CD4-positive, alpha-beta T cell treated with Interleukin-15 for 4 hours (primary cell): ENCODE data around the gene IGSF21.

Source experiments
- DNase-seq: peaks from one replicate; pipeline ENCODE4 v3.0.0-alpha.2; 2020; ENCODE audit warnings: low spot score

IGSF21 gene

GRCh38 chr1:18329469-18330253, 222.1 kb downstream of the IGSF21 start:
- DNase-seq, result no peak

- no peak for DNase-seq
These were observed 225.0 kb downstream of the IGSF21 start for GRCh38 chr1:18332576-18332975.

GRCh38 chr1:18333220-18333619, 225.6 kb downstream of the IGSF21 start:
- no peak for DNase-seq

- no peak for DNase-seq
These were observed 229.2 kb downstream of the IGSF21 start for GRCh38 chr1:18336801-18337200.

GRCh38 chr1:18337757-18338156, 230.2 kb downstream of the IGSF21 start:
- no peak for DNase-seq

GRCh38 chr1:18339161-18339560, 231.6 kb downstream of the IGSF21 start:
- no peak for DNase-seq

- DNase-seq, result no peak
These were observed 232.7 kb downstream of the IGSF21 start for GRCh38 chr1:18340158-18340764.

- DNase-seq, result no peak
These were observed 233.2 kb downstream of the IGSF21 start for GRCh38 chr1:18340787-18341186.

GRCh38 chr1:18341291-18342069, 233.9 kb downstream of the IGSF21 start:
- no peak for DNase-seq

GRCh38 chr1:18342744-18343143, 235.1 kb downstream of the IGSF21 start:
- no peak for DNase-seq

GRCh38 chr1:18343581-18343980, 236.0 kb downstream of the IGSF21 start:
- DNase-seq, result no peak

- DNase-seq, result no peak
These were observed 237.2 kb downstream of the IGSF21 start for GRCh38 chr1:18344755-18345154.

- DNase-seq, result no peak
These were observed 240.0 kb downstream of the IGSF21 start for GRCh38 chr1:18347559-18347958.

- DNase-seq, result no peak
These were observed 240.8 kb downstream of the IGSF21 start for GRCh38 chr1:18348354-18348753.

- no peak for DNase-seq
These were observed 243.1 kb downstream of the IGSF21 start for GRCh38 chr1:18350747-18351146.

GRCh38 chr1:18351735-18352134, 244.1 kb downstream of the IGSF21 start:
- DNase-seq, result no peak

GRCh38 chr1:18352636-18353265, 245.2 kb downstream of the IGSF21 start:
- no peak for DNase-seq

- no peak for DNase-seq
These were observed 245.9 kb downstream of the IGSF21 start for GRCh38 chr1:18353528-18353927.

GRCh38 chr1:18353992-18354391, 246.4 kb downstream of the IGSF21 start:
- no peak for DNase-seq

- DNase-seq, result no peak
These were observed 247.0 kb downstream of the IGSF21 start for GRCh38 chr1:18354612-18355011.

GRCh38 chr1:18357622-18358230, 250.1 kb downstream of the IGSF21 start:
- no peak for DNase-seq

GRCh38 chr1:18358600-18358999, 251.0 kb downstream of the IGSF21 start:
- DNase-seq, result no peak
